Inferior parietal cortex (tissue), 1 donor: ENCODE data around the gene PLCL2.

Experiments
- DNase-seq: peaks from one replicate; pipeline ENCODE4 v3.0.0-alpha.2; 2016; ENCODE audit errors: extremely low spot score

The PLCL2 gene

GRCh38 chr3:16890597-16891333 is 6.0 kb downstream of the PLCL2 start:
- no peak for DNase-seq

- DNase-seq: no peak
Observed at GRCh38 chr3:16893618-16894200, 9.0 kb downstream of the PLCL2 start.

- no peak for DNase-seq
Observed at GRCh38 chr3:16896094-16896627, 11.4 kb downstream of the PLCL2 start.

- no peak for DNase-seq
Observed at GRCh38 chr3:16896820-16897219, 12.1 kb downstream of the PLCL2 start.

GRCh38 chr3:16897254-16897926 is 12.6 kb downstream of the PLCL2 start:
- no peak for DNase-seq

- DNase-seq: no peak
Observed at GRCh38 chr3:16898595-16899395, 14.0 kb downstream of the PLCL2 start.

- DNase-seq: no peak
Observed at GRCh38 chr3:16899919-16900318, 15.2 kb downstream of the PLCL2 start.

GRCh38 chr3:16900779-16901440 is 16.2 kb downstream of the PLCL2 start:
- DNase-seq: no peak

GRCh38 chr3:16904423-16905417 is 20.0 kb downstream of the PLCL2 start:
- DNase-seq: no peak

- no peak for DNase-seq
Observed at GRCh38 chr3:16905704-16906103, 20.9 kb downstream of the PLCL2 start.

GRCh38 chr3:16906682-16907081 is 21.9 kb downstream of the PLCL2 start:
- no peak for DNase-seq

- no peak for DNase-seq
Observed at GRCh38 chr3:16907243-16907642, 22.5 kb downstream of the PLCL2 start.

GRCh38 chr3:16908016-16908807 is 23.5 kb downstream of the PLCL2 start:
- no peak for DNase-seq

GRCh38 chr3:16908896-16909295 is 24.1 kb downstream of the PLCL2 start:
- DNase-seq: no peak

GRCh38 chr3:16909802-16910201 is 25.0 kb downstream of the PLCL2 start:
- no peak for DNase-seq

GRCh38 chr3:16910207-16910606 is 25.5 kb downstream of the PLCL2 start:
- DNase-seq: no peak

GRCh38 chr3:16911916-16912315 is 27.2 kb downstream of the PLCL2 start:
- DNase-seq: no peak

GRCh38 chr3:16912400-16913263 is 27.9 kb downstream of the PLCL2 start:
- DNase-seq: no peak

- DNase-seq: no peak
Observed at GRCh38 chr3:16913264-16913580, 28.5 kb downstream of the PLCL2 start.
